Urinary bladder (tissue), 4 donors: ENCODE measurements around the gene SEPTIN6. TPM values are rescaled to one million over a fixed set of nuclear protein-coding genes. Genes with fewer than 3 reads are reported as not detected.

ENCODE experiments used
- DNase-seq: peaks from one replicate; pipeline ENCODE4 v3.0.0-alpha.2; 2015; ENCODE audit errors: extremely low spot score
- H3K27ac ChIP-seq: one replicate; pipeline ENCODE4 v1.5.1; 2013; ENCODE audit warnings: low read depth, mild to moderate bottlenecking, moderate library complexity
- H3K36me3 ChIP-seq: one replicate; pipeline ENCODE4 v1.6.1; 2013; ENCODE audit warnings: mild to moderate bottlenecking, moderate library complexity; ENCODE audit not compliant: insufficient read depth
- H3K4me1 ChIP-seq: one replicate; pipeline ENCODE4 v1.6.1; 2013; ENCODE audit warnings: mild to moderate bottlenecking, moderate library complexity; ENCODE audit not compliant: insufficient read depth
- H3K4me3 ChIP-seq: one replicate; pipeline ENCODE4 v1.5.1; 2013; ENCODE audit warnings: low read depth, low read length
- WGBS: extraction: QIAGEN DNeasy Blood & Tissue Kit; methylation state at CpG from one replicate; pipeline ENCODE4 v1.1.7; 2013; 5-methylcytosine and 5-hydroxymethylcytosine counted together
- polyA plus RNA-seq: library from polyadenylated mRNA; stranded (reverse); fragments of 200-250 nt; gene quantifications from one replicate; pipeline ENCODE4 v1.2.3, GENCODE V29; 2013
- total RNA-seq: library from RNA; depleted of rRNA; stranded (reverse); fragments of >200 nt; gene quantifications from one replicate; pipeline ENCODE4 v1.2.3, GENCODE V29; 2014
- donor health status: healthy with polysubstance abuse.
- donor health status: healthy.

Gene SEPTIN6
- total and polyA plus RNA-seq, 2 donors, result 25.5 to 29.2 TPM

DNA sequence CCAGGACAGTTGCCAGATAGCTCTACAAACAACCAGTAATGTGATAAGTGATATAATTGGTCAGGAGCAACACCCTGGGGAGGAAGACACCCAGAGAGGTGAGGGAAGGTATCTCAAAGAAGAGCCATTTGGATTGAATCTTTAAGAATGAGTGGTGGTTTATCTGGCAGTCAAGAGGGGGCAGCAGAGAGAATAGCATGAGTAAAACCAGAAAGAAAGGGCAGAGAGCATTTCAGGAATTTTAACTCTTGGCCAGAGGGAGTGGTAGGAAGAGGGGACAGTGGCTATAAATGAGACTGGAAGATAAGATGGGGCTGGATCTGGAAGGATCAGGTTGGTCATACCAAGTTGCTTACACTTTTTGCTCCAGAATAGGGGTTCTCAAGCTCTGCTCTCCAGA is 5.9 kb upstream of the SEPTIN6 start:
- no peaks in the 10 kb centered on the region for H3K4me1 ChIP-seq
- no peak for DNase-seq
- H3K36me3 ChIP-seq, result no peaks in the 10 kb centered on the region
- H3K27ac ChIP-seq, result no peak overlapping the region
- H3K4me3 ChIP-seq, result no peak overlapping the region

- no peaks in the 10 kb centered on the region for H3K4me1 ChIP-seq
- 83% methylated on average over 9 of the region's 9 CpGs for WGBS
- no peaks in the 10 kb centered on the region for H3K36me3 ChIP-seq
- DNase-seq, result no peak
- H3K4me3 ChIP-seq, result no peak overlapping the region
- H3K27ac ChIP-seq, result no peak overlapping the region
Observed at GRCh38 chrX:119696251-119696890, 3.4 kb upstream of the SEPTIN6 start.

- WGBS, result 83% methylated on average over 12 of the region's 12 CpGs
Observed at GRCh38 chrX:119695535-119696050, 2.6 kb upstream of the SEPTIN6 start.

GRCh38 chrX:119694601-119695534 is 1.9 kb upstream of the SEPTIN6 start:
- 81% methylated on average over 39 of the region's 39 CpGs for WGBS
- no peak for DNase-seq
- Histone ChIP-seq H3K27ac (no peak overlapping the region), H3K4me1 (no peaks in the 10 kb centered on the region), H3K4me3 (no peak overlapping the region), H3K36me3 (no peaks in the 10 kb centered on the region)

More at GRCh38 chrX:119695535-119696050, 2.6 kb upstream of the SEPTIN6 start:
- H3K27ac ChIP-seq, result no peak overlapping the region
- DNase-seq, result no peak
- H3K4me3 ChIP-seq, result no peak overlapping the region
- H3K36me3 ChIP-seq, result no peaks in the 10 kb centered on the region
- no peaks in the 10 kb centered on the region for H3K4me1 ChIP-seq

DNA sequence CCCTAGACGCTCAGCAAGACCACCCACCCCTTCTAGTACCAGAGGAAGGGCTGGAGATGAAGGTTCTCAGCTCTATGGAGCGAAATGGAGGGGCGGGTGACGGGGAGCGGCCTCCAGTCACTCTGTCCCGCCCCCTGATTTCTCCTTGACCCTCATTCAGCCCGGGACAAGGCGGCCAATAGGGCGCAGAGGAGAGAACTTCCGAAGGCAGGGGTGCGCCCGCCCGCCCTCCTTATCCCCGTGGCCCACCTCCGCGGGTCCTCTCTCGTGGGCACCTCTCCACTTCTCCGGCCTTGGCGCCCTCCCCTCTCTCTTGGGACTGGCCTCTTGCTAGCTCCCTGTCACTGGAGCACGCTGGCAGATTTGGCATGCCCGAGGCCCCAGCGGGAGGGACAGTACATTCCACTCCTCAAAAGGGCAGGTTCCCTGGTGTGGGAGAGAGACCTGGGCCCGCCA is 1.1 kb upstream of the SEPTIN6 start:
- Histone ChIP-seq H3K27ac (no peak overlapping the region), H3K4me3 (no peak overlapping the region), H3K4me1 (no peaks in the 10 kb centered on the region), H3K36me3 (no peaks in the 10 kb centered on the region)
- WGBS, result 30% methylated on average over 23 of the region's 23 CpGs
- no peak for DNase-seq

DNA sequence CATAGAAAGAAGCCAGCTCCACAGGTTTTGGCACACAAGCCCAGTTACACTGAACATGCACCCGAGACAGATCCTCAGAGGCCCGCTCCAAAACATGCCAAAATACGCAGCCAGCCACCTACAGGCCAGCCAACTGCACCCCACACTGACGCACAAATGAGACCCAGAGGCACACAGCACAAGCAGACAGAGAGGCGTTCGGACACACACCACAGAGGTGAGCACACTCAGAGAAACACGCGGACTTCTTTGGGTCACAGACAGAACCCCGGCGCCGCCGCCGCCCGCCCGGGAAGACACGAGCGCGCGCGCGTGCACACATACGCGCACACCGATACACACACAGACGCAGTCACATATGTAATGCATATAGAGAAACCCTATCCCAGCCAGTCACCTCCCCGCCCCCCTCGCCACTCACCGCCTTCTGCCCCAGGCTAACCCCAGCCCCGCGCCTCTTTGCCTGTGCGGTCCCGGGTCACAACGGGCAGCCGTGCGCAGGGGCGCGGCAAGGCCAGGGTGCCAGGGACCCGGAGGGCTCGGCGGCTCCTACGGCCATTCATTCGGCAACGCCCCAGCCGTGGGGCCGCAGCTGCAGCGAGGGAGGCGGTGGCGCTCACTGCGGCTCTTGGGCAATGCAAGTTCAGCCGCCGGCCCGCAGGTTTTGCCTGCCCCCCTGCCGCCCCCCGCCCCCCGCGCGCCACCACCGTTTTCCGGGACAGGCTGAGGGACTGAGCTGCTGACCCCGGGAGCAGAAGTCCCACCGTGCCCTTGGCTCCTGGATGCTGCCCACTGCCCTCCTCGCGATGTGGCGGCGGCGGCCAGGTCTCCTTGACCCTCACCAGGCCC is 553 bp downstream of the SEPTIN6 start:
- Histone ChIP-seq H3K36me3 (no peaks in the 10 kb centered on the region), H3K27ac (no peak overlapping the region), H3K4me1 (no peaks in the 10 kb centered on the region), H3K4me3 (peak overlapping the region; percentile 81)
- DNase-seq, result no peak
- WGBS, result under 1% methylated on average over 58 of the region's 66 CpGs

DNA sequence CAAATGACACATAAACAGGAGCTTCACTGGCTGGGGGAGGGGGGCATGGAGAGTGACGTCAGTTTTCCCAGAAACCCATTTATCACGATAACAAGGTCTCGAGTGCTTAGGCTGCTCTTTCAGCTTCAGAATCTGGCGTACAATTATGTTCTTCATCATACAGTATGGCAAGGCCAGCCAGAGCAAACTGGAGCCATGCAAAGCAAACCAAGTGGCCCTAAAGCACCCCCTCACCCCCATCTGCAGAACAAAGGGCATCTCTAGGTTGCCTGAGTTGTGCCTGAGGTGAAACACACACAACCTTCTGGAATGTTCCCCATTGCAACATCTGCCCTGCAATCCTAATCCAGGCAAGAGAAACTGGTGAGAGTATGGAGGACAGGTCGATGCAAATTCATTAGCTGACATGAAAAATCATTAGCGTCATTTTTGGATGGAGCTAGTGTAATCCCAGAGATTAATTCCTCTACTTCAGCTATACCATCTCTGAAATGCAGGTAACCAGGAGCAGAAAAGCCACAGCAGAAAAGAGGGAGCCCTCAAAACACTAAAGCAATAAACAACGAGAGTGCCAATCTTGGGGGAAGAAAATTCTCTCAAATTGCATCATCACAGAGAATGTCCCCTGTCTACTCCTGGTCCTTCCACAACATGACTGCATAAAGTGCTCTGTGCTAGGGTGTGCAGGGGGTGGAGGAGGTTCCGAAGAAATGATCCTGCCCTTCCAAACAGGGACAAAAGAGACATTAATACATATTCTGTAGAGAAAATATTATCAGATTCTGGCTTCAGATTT is 1.8 kb downstream of the SEPTIN6 start:
- 42% methylated on average over 8 of the region's 8 CpGs for WGBS
- Histone ChIP-seq H3K36me3 (no peaks in the 10 kb centered on the region), H3K4me1 (no peaks in the 10 kb centered on the region), H3K27ac (no peak overlapping the region), H3K4me3 (no peak overlapping the region)
- no peak for DNase-seq

DNA sequence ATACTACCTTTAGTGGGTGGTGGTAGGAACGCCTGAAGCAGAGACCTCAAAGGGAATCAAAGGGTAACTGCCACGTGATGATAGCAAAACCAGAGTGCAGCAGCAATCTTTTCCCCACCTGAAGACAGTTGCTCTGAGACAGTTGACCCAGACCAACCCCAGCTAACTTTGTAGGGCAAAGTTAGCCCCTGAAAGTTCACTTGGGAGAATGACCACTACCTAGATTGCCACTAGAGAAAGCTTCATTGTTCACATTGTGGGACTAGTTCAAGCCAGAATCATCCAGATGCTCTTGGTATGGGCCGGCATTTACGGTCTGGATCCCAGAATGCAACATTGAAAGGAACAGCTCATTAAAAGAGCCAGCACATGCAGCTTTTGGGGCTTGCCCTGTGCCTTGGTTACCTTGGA is 4.1 kb downstream of the SEPTIN6 start:
- DNase-seq, result no peak
- no peak overlapping the region for H3K27ac ChIP-seq
- WGBS, result 85% methylated on average over 4 of the region's 4 CpGs
- H3K4me1 ChIP-seq, result no peaks in the 10 kb centered on the region
- H3K4me3 ChIP-seq, result no peak overlapping the region
- no peaks in the 10 kb centered on the region for H3K36me3 ChIP-seq

GRCh38 chrX:119687661-119688413 is 5.1 kb downstream of the SEPTIN6 start:
- no peaks in the 10 kb centered on the region for H3K4me1 ChIP-seq
- 75% methylated on average over 5 of the region's 5 CpGs for WGBS
- no peak overlapping the region for H3K4me3 ChIP-seq
- no peak overlapping the region for H3K27ac ChIP-seq
- DNase-seq, result no peak
- no peaks in the 10 kb centered on the region for H3K36me3 ChIP-seq

DNA sequence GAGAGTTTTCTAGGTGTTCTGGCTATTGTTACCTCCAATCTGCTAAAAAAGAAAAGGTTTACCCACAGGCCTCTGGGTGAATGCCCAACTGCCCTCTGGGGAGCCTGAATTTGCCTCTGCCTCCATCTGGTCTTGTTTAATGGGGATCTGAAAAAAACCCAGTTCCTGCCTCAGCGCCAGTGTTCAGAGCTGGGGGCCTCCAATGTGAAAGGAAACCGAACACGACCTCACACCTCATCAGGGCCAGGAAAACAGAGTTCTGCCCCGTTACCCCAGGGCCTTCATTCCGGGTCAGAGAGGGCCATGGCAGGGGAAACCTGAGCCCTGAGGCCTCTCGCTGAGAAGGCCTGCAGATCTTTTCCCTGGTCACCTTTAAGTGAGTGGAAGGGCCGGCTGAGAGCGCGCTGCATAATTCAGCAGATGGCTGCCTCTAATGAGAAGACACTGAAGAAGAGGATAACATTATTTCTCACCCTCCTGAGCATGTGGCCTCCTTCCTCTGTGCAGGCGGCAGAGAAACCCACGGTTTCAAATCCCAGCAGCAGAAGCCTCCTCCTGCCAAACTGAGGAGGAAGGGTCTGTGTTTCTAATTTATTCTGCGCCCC is 6.8 kb downstream of the SEPTIN6 start:
- H3K4me3 ChIP-seq, result no peak overlapping the region

GRCh38 chrX:119685225-119686066 is 7.5 kb downstream of the SEPTIN6 start:
- peak overlapping the region; percentile 73 for H3K27ac ChIP-seq
- DNase-seq, result no peak
- 26% methylated on average over 15 of the region's 15 CpGs for WGBS
- no peak overlapping the region for H3K4me3 ChIP-seq
- H3K4me1 ChIP-seq, result no peaks in the 10 kb centered on the region
- H3K36me3 ChIP-seq, result no peaks in the 10 kb centered on the region

More for the DNA sequence above, 6.8 kb downstream of the SEPTIN6 start:
- Histone ChIP-seq H3K27ac (peak overlapping the region; percentile 73), H3K4me1 (no peaks in the 10 kb centered on the region), H3K36me3 (no peaks in the 10 kb centered on the region)
- WGBS, result 51% methylated on average over 12 of the region's 12 CpGs
- DNase-seq, result no peak
